K562 (cell line): ENCODE results near the gene DOK3. TPM values are rescaled to one million over a fixed set of nuclear protein-coding genes. Genes with fewer than 3 reads are reported as not detected.

Experiments used
- DIDO1 ChIP-seq: fragments of 450-650 bp; IDR thresholded peaks from 2 replicates; pipeline ENCODE4 v1.6.1; 2016; ENCODE audit warnings: low read depth, missing biosample characterization, missing genetic modification characterization
- EP300 ChIP-seq: IDR thresholded peaks from 2 replicates; pipeline ENCODE4 v1.6.1; 2012; ENCODE audit warnings: low read length, improper control_type of control experiment
- EWSR1 ChIP-seq: fragments of 450-650 bp; IDR thresholded peaks from 2 replicates; pipeline ENCODE4 v1.6.1; 2018; ENCODE audit warnings: borderline replicate concordance, mild to moderate bottlenecking, low read depth, moderate library complexity; ENCODE audit not compliant: partially characterized antibody
- HDAC1 ChIP-seq, 2 experiments: fragments of 450-650 bp; IDR thresholded peaks; 2 replicates each; pipeline ENCODE4 v1.6.1; 2016 to 2017; ENCODE audit warnings: inconsistent platforms in 1 of 2, mild to moderate bottlenecking in 1 of 2, moderate library complexity in 1 of 2
- MITF ChIP-seq: IDR thresholded peaks from 2 replicates; pipeline ENCODE4 v1.6.1; 2014; ENCODE audit warnings: antibody characterized with exemption
- NR3C1 ChIP-seq: sonication (generic); formaldehyde crosslinking; IDR thresholded peaks from 2 replicates; pipeline ENCODE4 v1.8.1; 2022; ENCODE audit warnings: missing genetic modification reagents
- RBM22 ChIP-seq: fragments of 200-400 bp; formaldehyde crosslinking; IDR thresholded peaks from 2 replicates; pipeline ENCODE4 v1.6.1; 2018; ENCODE audit warnings: low read length, low read depth; ENCODE audit not compliant: poor library complexity, severe bottlenecking
- TCFL5 ChIP-seq: fragments of 250-450 bp; sonication (Bioruptor Pico); conservative IDR thresholded peaks from 2 replicates; pipeline ENCODE4 v1.6.1; 2021; ENCODE audit warnings: mild to moderate bottlenecking, moderate library complexity, matching md5 sums
- ZBTB17 ChIP-seq: fragments of 450-650 bp; formaldehyde crosslinking; IDR thresholded peaks from 2 replicates; pipeline ENCODE4 v1.4.0; 2020; ENCODE audit warnings: mild to moderate bottlenecking
- ZFPM2 ChIP-seq: fragments of 250-450 bp; sonication (Bioruptor Pico); IDR thresholded peaks from 2 replicates; pipeline ENCODE4 v1.5.1; 2022; ENCODE audit warnings: mild to moderate bottlenecking
- ZNF239 ChIP-seq: fragments of 250-450 bp; sonication (Bioruptor Pico); IDR thresholded peaks from 2 replicates; pipeline ENCODE4 v1.4.0; 2020; ENCODE audit warnings: mild to moderate bottlenecking
- ZNF431 ChIP-seq: sonication (generic); formaldehyde crosslinking; IDR thresholded peaks from 2 replicates; pipeline ENCODE4 v1.8.0; 2022; ENCODE audit warnings: mild to moderate bottlenecking, missing genetic modification reagents
- ZNF644 ChIP-seq: fragments of 200-800 bp; sonication (Bioruptor generic); IDR thresholded peaks from 2 replicates; pipeline ENCODE4 v1.6.1; 2016; ENCODE audit warnings: low read depth, missing genetic modification characterization, missing compliant biosample characterization
- polyA plus RNA-seq, 8 experiments: library from polyadenylated mRNA; depleted of rRNA in 4 of 8; stranded (reverse) in 5 of 8; unstranded in 3 of 8; fragments of >200 nt; fragmentation: Nextera tagmentation in 2 of 8; fragmentation: Illumina TruSeq in 1 of 8; extraction: Ambion mirVana in 2 of 8; extraction: Trizol in 1 of 8; gene quantifications; 2 replicates each; pipeline versions ENCODE4 v1.2.1 to v1.2.3, GENCODE V29; 2011 to 2014; ENCODE audit warnings: inconsistent platforms in 1 of 8, missing spikeins in 1 of 8
- total RNA-seq, 7 experiments: library from RNA; depleted of rRNA in 6 of 7; stranded (reverse); fragments of >200 nt in 6 of 7; fragmentation: Illumina TruSeq in 2 of 7; extraction: Trizol in 2 of 7; gene quantifications; 2 replicates each; pipeline versions ENCODE4 v1.2.1 to v1.2.3, GENCODE V29; 2011 to 2021; ENCODE audit warnings: low replicate concordance in 1 of 7
- TF ChIP-seq, protein P1 (sequence below): fragments of 450-650 bp; IDR thresholded peaks from 2 replicates; pipeline ENCODE4 v1.7.0; 2016; ENCODE audit warnings: borderline replicate concordance
- TF ChIP-seq, protein P2 (sequence below), 2 experiments: fragments of 450-650 bp; IDR thresholded peaks; 2 replicates each; pipeline ENCODE4 v1.6.1; 2016; ENCODE audit warnings: mild to moderate bottlenecking in 2 of 2, borderline replicate concordance in 1 of 2, low read depth in 1 of 2, moderate library complexity in 1 of 2

DOK3 gene
- total and polyA plus RNA-seq, 9 of the 15 experiments (the other 6 are each of a cell fraction or from before 2014, with no cell fraction given) = 1.3 to 23.0 (median 8.0) TPM

GRCh38 chr5:177468685-177469628 is 40.7 kb downstream of the DOK3 start (continued):
- no peak for TF ChIP-seq ZFPM2
- TF ChIP-seq TCFL5 (CRISPR knock-in tag) = no peak
- no peak for TF ChIP-seq ZNF431
- TF ChIP-seq, protein P1, sequence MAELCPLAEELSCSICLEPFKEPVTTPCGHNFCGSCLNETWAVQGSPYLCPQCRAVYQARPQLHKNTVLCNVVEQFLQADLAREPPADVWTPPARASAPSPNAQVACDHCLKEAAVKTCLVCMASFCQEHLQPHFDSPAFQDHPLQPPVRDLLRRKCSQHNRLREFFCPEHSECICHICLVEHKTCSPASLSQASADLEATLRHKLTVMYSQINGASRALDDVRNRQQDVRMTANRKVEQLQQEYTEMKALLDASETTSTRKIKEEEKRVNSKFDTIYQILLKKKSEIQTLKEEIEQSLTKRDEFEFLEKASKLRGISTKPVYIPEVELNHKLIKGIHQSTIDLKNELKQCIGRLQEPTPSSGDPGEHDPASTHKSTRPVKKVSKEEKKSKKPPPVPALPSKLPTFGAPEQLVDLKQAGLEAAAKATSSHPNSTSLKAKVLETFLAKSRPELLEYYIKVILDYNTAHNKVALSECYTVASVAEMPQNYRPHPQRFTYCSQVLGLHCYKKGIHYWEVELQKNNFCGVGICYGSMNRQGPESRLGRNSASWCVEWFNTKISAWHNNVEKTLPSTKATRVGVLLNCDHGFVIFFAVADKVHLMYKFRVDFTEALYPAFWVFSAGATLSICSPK = no peak
- TF ChIP-seq ZNF644 (tag) = no peak
- TF ChIP-seq HDAC1 (IDR thresholded peaks at IDR 0.05) = no peak
- TF ChIP-seq, protein P2, sequence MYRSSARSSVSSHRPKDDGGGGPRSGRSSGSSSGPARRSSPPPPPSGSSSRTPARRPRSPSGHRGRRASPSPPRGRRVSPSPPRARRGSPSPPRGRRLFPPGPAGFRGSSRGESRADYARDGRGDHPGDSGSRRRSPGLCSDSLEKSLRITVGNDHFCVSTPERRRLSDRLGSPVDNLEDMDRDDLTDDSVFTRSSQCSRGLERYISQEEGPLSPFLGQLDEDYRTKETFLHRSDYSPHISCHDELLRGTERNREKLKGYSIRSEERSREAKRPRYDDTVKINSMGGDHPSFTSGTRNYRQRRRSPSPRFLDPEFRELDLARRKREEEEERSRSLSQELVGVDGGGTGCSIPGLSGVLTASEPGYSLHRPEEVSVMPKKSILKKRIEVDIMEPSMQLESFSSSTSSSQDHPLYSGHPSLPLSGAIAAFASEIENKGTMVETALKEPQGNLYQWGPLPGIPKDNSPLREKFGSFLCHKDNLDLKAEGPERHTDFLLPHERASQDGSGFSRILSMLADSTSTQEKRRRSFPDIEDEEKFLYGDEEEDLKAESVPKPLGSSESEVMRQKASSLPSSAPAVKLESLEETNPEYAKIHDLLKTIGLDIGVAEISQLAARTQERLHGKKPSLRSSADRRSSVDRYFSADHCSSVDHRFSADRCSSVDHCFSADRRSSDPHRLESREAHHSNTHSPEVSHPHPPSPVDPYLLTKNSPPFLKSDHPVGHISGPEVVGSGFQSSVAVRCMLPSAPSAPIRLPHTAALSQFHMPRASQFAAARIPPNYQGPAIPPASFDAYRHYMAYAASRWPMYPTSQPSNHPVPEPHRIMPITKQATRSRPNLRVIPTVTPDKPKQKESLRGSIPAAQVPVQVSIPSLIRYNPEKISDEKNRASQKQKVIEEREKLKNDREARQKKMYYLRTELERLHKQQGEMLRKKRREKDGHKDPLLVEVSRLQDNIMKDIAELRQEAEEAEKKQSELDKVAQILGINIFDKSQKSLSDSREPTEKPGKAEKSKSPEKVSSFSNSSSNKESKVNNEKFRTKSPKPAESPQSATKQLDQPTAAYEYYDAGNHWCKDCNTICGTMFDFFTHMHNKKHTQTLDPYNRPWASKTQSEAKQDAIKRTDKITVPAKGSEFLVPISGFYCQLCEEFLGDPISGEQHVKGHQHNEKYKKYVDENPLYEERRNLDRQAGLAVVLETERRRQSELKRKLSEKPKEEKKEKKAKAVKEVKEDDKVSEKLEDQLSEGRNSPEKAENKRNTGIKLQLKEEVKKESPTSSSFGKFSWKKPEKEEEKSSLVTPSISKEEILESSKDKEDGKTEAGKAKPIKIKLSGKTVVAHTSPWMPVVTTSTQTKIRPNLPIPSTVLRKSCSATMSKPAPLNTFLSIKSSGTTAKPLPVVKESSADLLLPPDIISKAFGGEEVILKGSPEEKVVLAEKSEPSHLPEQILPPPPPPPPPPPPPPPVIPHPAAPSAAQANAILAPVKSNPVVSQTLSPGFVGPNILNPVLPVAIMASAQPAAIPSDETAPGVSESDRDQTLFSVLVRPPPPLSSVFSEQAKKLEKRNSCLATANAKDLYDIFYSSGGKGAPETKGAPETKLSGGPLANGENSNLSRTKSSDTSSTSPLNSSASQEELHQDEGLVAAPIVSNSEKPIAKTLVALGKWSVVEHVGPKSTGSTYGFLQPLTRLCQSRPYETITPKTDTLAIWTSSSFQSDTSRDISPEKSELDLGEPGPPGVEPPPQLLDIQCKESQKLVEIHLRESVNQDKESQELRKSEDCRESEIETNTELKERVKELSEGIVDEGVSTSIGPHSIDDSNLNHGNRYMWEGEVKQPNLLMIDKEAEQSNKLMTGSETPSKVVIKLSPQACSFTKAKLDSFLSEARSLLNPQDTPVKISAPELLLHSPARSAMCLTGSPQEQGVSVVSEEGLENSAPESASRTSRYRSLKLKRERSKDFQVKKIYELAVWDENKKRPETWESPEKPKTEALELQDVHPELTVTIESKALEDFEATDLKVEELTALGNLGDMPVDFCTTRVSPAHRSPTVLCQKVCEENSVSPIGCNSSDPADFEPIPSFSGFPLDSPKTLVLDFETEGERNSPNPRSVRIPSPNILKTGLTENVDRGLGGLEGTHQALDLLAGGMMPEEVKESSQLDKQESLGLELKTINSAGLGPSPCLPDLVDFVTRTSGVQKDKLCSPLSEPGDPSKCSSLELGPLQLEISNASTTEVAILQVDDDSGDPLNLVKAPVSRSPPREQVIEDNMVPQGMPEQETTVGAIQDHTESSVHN (IDR thresholded peaks at IDR 0.05; ENCODE audit: borderline replicate concordance in 1 of 2, low read depth in 1 of 2) = no peak
- peak; percentile 51 for TF ChIP-seq RBM22
- TF ChIP-seq MITF = no peak
- no peak for TF ChIP-seq DIDO1 (tag)
- TF ChIP-seq EWSR1 = no peak
- TF ChIP-seq EP300 = no peak
- TF ChIP-seq NR3C1 = 0 out of 2 replicates have a peak, but pooled peaks have one; percentile 37
- TF ChIP-seq ZNF239 (CRISPR knock-in tag) = no peak
- TF ChIP-seq ZBTB17 = no peak
